Endodermal cell (in vitro differentiated cells): ENCODE measurements around the gene OGFOD2. TPM values are rescaled to one million over a fixed set of nuclear protein-coding genes. Genes with fewer than 3 reads are reported as not detected.

Source experiments
- DNase-seq: peaks from one replicate; pipeline ENCODE4 v3.0.0-alpha.2; 2017
- H3K27ac ChIP-seq: 2 replicates; pipeline ENCODE4 v1.5.1; 2013; ENCODE audit warnings: mild to moderate bottlenecking, low read depth, low read length, moderate library complexity
- H3K27me3 ChIP-seq: 2 replicates; pipeline ENCODE4 v1.6.1; 2013; ENCODE audit warnings: mild to moderate bottlenecking, low read length, moderate library complexity; ENCODE audit not compliant: insufficient read depth, control insufficient read depth, poor library complexity, severe bottlenecking
- H3K36me3 ChIP-seq: 2 replicates; pipeline ENCODE4 v1.7.0; 2013; ENCODE audit warnings: mild to moderate bottlenecking, low read length, moderate library complexity; ENCODE audit not compliant: control insufficient read depth, insufficient read depth
- H3K4me1 ChIP-seq: one replicate; pipeline ENCODE4 v1.7.0; 2013; ENCODE audit warnings: low read length; ENCODE audit not compliant: control insufficient read depth, insufficient read depth
- H3K4me3 ChIP-seq: 2 replicates; pipeline ENCODE4 v1.5.1; 2013; ENCODE audit warnings: mild to moderate bottlenecking, low read length, moderate library complexity
- H3K9ac ChIP-seq: 2 replicates; pipeline ENCODE4 v1.6.1; 2013; ENCODE audit warnings: mild to moderate bottlenecking, low read length, moderate library complexity; ENCODE audit not compliant: poor library complexity, severe bottlenecking; ENCODE audit errors: extremely low read depth
- H3K9me3 ChIP-seq: 2 replicates; pipeline ENCODE4 v1.6.1; 2013; ENCODE audit warnings: mild to moderate bottlenecking, low read length, moderate library complexity; ENCODE audit not compliant: control insufficient read depth
- H3K27ac Mint-ChIP-seq: 2 replicates; pipeline ENCODE4 v1.8.0; 2020; ENCODE audit warnings: mixed read lengths
- H3K27me3 Mint-ChIP-seq: 2 replicates; pipeline ENCODE4 v1.8.0; 2021; ENCODE audit warnings: mild to moderate bottlenecking, mixed read lengths; ENCODE audit not compliant: insufficient read depth
- H3K36me3 Mint-ChIP-seq: 2 replicates; pipeline ENCODE4 v1.8.0; 2020; ENCODE audit warnings: low read depth, mixed read lengths
- H3K4me1 Mint-ChIP-seq: 2 replicates; pipeline ENCODE4 v1.8.0; 2020; ENCODE audit warnings: mixed read lengths
- H3K4me3 Mint-ChIP-seq: 2 replicates; pipeline ENCODE4 v1.8.0; 2020; ENCODE audit warnings: mild to moderate bottlenecking, moderate library complexity, mixed read lengths
- H3K9me3 Mint-ChIP-seq: 2 replicates; pipeline ENCODE4 v1.8.0; 2020; ENCODE audit warnings: mild to moderate bottlenecking, mixed read lengths
- WGBS, 2 experiments: methylation state at CpG; one replicate each; pipeline versions ENCODE4 v1.1.5 to v1.1.7; 2013; ENCODE audit warnings: missing lambda C conversion rate in 2 of 2, mixed read lengths in 1 of 2; ENCODE audit not compliant: insufficient coverage in 1 of 2, insufficient read length in 1 of 2; 5-methylcytosine and 5-hydroxymethylcytosine counted together
- total RNA-seq, 2 donors: library from RNA; stranded (reverse); fragmentation: NEBNext Ultra II Directional in 1 of 2; extraction: Animal tissue kit (Norgen Biotek cat#: 25700) in 1 of 2; gene quantifications; 2 replicates in 1 of 2; 3 replicates in 1 of 2; pipeline ENCODE4 v1.2.1, GENCODE V29; 2021
- TF ChIP-seq, protein P1 (sequence below): fragments of 200-600 bp; sonication (generic); conservative IDR thresholded peaks from 2 replicates; pipeline ENCODE4 v1.5.0; 2021; ENCODE audit warnings: antibody characterized with exemption, mild to moderate bottlenecking

OGFOD2 gene
- total RNA-seq, 2 donors from 2014 or later: 17.5 to 19.9 TPM

DNA sequence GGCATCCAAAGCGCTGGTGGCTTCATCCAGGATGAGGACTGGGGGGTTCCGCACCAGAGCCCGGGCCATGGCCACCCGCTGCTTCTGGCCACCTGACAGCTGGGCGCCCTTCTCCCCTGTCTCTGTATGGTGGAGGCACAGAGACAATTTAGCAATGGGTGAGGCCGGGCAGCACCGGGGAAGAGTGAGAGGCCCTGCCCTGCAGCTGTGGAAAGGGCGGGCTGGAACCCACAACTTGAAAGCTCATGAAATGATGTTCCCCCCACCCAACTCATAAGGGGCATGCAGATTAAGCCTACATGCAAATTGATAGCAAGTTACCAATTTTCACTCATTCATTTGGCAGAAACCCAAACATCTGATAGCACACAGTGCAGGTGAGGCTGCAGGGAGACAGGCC is 42.8 kb upstream of the OGFOD2 start:
- Histone ChIP-seq H3K4me1 (no peaks in the 10 kb centered on the region), H3K9ac (no peak overlapping the region), H3K27ac (no peak overlapping the region), H3K36me3 (no peaks in the 10 kb centered on the region), H3K9me3 (no peaks in the 10 kb centered on the region), H3K4me3 (no peak overlapping the region), H3K27me3 (no peaks in the 10 kb centered on the region)
- Mint-ChIP-seq H3K27me3 (peaks cover 2% of the 10 kb centered on the region), H3K4me3 (no peak overlapping the region), H3K36me3 (no peaks in the 10 kb centered on the region), H3K9me3 (no peaks in the 10 kb centered on the region), H3K27ac (no peak overlapping the region), H3K4me1 (no peaks in the 10 kb centered on the region)
- 91 to 98% methylated on average over 7 to 8 of the region's 8 CpGs for WGBS, 2 experiments
- TF ChIP-seq, protein P1, sequence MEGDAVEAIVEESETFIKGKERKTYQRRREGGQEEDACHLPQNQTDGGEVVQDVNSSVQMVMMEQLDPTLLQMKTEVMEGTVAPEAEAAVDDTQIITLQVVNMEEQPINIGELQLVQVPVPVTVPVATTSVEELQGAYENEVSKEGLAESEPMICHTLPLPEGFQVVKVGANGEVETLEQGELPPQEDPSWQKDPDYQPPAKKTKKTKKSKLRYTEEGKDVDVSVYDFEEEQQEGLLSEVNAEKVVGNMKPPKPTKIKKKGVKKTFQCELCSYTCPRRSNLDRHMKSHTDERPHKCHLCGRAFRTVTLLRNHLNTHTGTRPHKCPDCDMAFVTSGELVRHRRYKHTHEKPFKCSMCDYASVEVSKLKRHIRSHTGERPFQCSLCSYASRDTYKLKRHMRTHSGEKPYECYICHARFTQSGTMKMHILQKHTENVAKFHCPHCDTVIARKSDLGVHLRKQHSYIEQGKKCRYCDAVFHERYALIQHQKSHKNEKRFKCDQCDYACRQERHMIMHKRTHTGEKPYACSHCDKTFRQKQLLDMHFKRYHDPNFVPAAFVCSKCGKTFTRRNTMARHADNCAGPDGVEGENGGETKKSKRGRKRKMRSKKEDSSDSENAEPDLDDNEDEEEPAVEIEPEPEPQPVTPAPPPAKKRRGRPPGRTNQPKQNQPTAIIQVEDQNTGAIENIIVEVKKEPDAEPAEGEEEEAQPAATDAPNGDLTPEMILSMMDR: no peak
- DNase-seq: no peak

GRCh38 chr12:122934722-122935121 is 40.3 kb upstream of the OGFOD2 start:
- no peaks in the 10 kb centered on the region for H3K36me3 ChIP-seq
- Mint-ChIP-seq H3K36me3 (no peaks in the 10 kb centered on the region), H3K9me3 (no peaks in the 10 kb centered on the region), H3K27ac (no peak overlapping the region), H3K4me1 (no peaks in the 10 kb centered on the region), H3K27me3 (no peaks in the 10 kb centered on the region), H3K4me3 (no peak overlapping the region)
- no peak overlapping the region for H3K4me3 ChIP-seq
- 98% methylated on average over 2 of the region's 3 CpGs; no CpG with 5 or more reads in 1 of the 2 experiments for WGBS, 2 experiments
- H3K9ac ChIP-seq: no peak overlapping the region
- H3K27ac ChIP-seq: no peak overlapping the region
- H3K9me3 ChIP-seq: no peaks in the 10 kb centered on the region
- no peak for DNase-seq
- no peaks in the 10 kb centered on the region for H3K27me3 ChIP-seq
- TF ChIP-seq, protein P1: no peak
- no peaks in the 10 kb centered on the region for H3K4me1 ChIP-seq

DNA sequence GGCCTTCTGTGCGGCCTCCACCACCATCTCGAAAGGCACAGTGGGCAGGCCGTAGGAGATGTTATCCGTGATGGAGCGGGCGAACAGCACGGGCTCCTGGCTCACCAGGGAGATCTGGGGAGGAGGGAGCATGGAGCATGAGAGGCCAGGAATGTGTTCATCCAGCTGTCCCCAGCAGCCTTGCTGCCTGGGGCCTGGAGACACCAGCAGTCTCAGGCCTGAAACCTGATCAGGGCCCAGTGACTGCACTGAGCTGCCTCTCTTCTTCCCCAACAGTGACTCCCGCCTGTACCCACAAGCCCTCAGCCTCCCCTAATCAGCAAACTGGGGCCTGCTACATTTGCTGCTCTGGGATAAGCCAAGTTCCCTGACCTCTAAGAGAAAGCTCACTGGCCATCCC is 39.7 kb upstream of the OGFOD2 start:
- H3K27ac Mint-ChIP-seq: no peak overlapping the region

More for the DNA sequence above, 39.7 kb upstream of the OGFOD2 start:
- Mint-ChIP-seq H3K27me3 (no peaks in the 10 kb centered on the region), H3K4me1 (no peaks in the 10 kb centered on the region), H3K9me3 (no peaks in the 10 kb centered on the region), H3K4me3 (no peak overlapping the region), H3K36me3 (no peaks in the 10 kb centered on the region)
- DNase-seq: no peak
- Histone ChIP-seq H3K36me3 (no peaks in the 10 kb centered on the region), H3K4me1 (no peaks in the 10 kb centered on the region), H3K9ac (no peak overlapping the region), H3K27me3 (no peaks in the 10 kb centered on the region), H3K4me3 (no peak overlapping the region), H3K9me3 (no peaks in the 10 kb centered on the region), H3K27ac (peak overlapping the region; percentile 68)
- TF ChIP-seq, protein P1: no peak
- 88 to 93% methylated on average over 5 to 8 of the region's 8 CpGs for WGBS, 2 experiments
